EH (cell line): ENCODE results near the gene BHLHE40.

Source experiments
- DNase-seq: peaks from one replicate; pipeline ENCODE4 v3.0.0-alpha.2; 2015; ENCODE audit warnings: low read depth

The BHLHE40 gene

DNA sequence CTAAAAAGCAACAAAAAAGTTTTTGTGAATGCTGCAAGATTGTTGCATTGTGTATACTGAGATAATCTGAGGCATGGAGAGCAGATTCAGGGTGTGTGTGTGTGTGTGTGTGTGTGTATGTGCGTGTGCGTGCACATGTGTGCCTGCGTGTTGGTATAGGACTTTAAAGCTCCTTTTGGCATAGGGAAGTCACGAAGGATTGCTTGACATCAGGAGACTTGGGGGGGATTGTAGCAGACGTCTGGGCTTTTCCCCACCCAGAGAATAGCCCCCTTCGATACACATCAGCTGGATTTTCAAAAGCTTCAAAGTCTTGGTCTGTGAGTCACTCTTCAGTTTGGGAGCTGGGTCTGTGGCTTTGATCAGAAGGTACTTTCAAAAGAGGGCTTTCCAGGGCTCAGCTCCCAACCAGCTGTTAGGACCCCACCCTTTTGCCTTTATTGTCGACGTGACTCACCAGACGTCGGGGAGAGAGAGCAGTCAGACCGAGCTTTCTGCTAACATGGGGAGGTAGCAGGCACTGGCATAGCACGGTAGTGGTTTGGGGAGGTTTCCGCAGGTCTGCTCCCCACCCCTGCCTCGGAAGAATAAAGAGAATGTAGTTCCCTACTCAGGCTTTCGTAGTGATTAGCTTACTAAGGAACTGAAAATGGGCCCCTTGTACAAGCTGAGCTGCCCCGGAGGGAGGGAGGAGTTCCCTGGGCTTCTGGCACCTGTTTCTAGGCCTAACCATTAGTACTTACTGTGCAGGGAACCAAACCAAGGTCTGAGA is 4.7 kb downstream of the BHLHE40 start:
- peak; percentile 83 for DNase-seq

DNA sequence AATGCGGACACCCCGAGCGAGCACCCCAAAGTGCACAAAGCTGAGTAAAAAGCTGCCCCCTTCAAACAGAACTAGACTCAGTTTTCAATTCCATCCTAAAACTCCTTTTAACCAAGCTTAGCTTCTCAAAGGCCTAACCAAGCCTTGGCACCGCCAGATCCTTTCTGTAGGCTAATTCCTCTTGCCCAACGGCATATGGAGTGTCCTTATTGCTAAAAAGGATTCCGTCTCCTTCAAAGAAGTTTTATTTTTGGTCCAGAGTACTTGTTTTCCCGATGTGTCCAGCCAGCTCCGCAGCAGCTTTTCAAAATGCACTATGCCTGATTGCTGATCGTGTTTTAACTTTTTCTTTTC is 5.3 kb downstream of the BHLHE40 start:
- no peak for DNase-seq

- peak; percentile 78 for DNase-seq
Measured at GRCh38 chr3:4985330-4986174, 6.3 kb downstream of the BHLHE40 start.

- DNase-seq = no peak
Measured at GRCh38 chr3:4986175-4986781, 7.0 kb downstream of the BHLHE40 start.

DNA sequence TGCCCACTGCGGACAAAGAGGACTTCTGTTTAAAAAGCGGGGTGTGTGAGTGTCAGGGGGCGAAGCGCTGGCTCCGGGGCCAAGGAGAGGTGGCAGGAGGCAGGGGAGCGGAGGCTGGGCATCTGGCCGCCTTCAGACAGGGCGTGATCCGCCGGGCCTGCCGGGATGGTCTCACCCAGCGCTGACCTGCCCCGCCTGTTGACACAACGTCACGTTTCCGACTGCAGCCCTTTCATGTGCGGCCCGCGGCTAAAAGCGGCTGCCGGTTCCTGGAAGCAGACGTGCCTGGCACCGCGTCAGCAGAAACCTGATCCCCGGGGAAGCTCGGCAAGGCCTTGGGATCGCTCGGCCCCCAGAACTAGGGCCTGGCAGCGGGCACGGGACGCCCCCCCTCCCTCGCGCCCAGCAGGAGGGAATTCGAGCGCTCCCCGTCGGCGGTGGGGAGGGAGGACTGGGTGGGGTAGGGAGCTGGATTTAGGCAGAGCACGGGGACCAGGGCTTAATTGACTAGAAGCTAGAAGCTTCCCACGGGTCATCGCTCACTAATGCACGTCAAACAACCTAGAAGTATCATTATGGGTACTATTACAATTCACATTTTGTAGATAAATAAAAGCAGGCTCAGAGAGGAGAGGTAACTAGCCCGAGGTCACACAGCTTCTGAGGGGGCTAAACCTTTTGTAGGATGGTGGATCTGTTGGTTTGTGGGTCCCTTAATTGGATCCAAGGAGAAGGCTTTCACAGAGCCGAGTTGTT is 7.7 kb downstream of the BHLHE40 start:
- peak; percentile 98 for DNase-seq

DNA sequence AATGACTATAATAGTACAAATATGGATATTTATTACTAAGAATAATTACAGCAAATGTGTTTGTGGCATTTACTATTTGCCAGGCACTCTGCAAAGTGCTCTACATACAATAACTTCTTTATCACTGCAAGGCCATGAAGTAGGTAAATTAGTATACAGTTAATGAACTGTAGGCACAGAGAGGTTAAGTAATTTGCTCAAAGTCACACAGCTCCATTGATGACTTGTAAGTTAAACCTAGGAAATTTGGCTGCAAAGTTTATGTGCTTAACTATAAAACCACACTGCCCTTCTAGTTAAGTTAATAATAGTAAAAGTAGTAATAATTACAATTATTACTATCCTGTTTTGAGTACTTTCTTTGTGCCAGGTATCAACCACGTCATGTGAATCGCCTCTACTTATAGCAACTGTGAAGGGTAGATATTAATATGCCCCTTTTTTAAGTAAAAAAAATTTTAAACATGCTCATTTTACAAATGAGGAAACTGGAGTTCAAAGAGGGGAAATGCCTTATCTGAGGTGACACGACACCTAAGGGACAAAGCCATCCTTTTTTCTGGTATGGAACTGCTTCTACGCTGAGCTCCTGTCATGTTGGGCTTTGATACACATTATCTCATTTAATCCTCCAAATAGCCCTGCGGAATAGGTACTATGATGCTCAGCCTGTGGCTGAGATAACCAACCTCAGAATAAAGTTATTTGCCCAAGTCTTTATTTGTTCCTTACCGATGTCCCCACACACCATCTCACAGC is 8.5 kb downstream of the BHLHE40 start:
- no peak for DNase-seq

- peak; percentile 25 for DNase-seq
Measured at GRCh38 chr3:4988983-4989834, 10.0 kb downstream of the BHLHE40 start.

DNA sequence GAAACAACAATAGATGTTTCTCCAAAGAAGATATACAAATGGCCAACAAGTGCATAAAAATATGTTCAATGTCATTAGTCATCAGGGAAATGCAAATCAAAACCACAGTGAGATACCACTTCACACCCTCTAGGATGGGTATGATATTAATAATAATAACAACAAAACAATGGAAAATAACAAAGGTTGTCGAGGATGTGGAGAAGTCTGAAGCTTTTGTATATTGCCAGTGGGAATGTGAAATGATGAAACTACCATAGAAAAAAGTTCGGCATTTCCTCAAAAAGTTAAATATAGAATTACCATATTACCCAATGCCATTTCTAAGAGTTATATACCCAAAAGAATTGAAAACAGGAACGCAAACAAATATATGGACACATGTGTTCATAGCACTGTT is 10.8 kb downstream of the BHLHE40 start:
- peak; percentile 18 for DNase-seq

DNA sequence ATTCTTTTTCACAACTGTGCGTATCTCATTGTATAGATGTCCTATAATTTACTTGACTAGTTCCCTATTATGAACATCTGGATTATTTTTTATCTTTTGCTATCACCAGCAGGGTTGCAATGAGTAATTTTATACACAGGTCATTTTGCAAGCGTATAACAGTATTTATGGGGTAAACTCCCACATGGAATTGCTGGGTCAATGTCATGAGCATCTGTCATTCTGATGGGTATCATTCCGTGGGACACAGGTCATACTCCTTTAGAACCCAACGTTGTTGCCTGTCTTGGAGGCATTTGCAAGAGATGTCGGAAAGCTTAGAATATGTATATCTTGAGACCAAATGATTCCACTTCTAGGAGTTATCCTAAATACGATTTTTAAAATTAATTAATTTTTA is 12.9 kb downstream of the BHLHE40 start:
- no peak for DNase-seq

GRCh38 chr3:4993276-4994143 is 14.3 kb downstream of the BHLHE40 start:
- DNase-seq = no peak

GRCh38 chr3:4994144-4994730 is 15.0 kb downstream of the BHLHE40 start:
- peak; percentile 69 for DNase-seq

DNA sequence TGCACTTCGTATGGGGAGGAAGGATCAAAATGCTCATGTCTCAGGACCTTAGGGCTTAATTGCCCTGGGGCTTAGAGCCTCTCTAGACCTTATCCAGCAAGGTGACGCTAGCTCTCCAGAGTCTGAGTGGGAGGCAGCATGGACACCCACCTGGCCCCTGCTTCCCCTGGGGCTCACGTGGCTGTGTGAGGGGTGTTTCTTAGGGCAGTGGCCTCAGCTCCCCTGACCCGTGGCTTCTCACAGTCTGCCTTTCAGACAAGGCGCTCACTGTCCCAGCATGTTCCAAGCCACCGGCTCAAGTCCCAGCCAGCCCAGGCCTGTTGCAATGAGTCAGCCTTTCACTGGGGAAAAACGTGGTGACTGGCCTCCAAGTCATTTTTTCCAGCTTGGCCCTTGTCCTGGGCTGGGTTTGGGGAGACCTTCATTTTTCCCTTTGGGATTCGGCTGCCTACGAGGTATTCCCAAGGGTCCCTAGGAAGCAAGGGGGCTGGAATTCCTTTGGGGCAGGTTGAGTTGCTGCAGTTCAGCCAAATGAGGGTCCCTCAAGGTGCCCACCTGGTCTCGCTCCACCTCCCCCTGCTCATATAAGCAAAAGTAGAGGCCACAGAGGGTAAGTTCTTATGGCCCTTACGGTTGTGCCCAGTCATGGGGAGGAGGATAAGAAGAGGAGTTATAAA is 15.7 kb downstream of the BHLHE40 start:
- DNase-seq = peak; percentile 92

GRCh38 chr3:4995500-4996053 is 16.3 kb downstream of the BHLHE40 start:
- DNase-seq = peak; percentile 81

DNA sequence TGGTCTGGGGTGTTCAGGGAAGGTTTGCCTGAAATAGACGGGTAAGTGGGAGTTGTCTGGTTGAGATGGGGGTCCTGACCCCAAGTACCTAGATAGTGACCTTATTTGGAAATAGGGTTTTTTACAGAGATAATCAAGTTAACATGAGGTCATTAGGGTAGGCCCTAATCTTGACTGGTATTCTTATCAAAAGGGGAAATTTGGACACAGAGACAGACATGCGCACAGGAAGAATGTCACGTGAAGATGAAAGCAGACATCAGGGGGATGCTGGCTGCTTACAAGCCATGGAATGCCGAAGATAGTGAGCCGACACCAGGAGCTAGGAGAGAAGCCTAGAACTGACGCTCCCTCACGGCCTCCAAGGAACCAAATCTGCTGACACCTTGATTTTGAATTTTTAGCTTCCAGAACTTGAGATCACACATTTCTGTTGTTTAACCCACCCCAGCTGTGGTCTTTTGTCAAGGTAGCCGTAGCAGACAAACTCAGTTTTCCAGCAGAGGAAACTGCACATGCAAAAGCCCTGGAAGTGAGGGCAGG is 17.1 kb downstream of the BHLHE40 start:
- DNase-seq = no peak

GRCh38 chr3:4996771-4997291 is 17.6 kb downstream of the BHLHE40 start:
- no peak for DNase-seq

DNA sequence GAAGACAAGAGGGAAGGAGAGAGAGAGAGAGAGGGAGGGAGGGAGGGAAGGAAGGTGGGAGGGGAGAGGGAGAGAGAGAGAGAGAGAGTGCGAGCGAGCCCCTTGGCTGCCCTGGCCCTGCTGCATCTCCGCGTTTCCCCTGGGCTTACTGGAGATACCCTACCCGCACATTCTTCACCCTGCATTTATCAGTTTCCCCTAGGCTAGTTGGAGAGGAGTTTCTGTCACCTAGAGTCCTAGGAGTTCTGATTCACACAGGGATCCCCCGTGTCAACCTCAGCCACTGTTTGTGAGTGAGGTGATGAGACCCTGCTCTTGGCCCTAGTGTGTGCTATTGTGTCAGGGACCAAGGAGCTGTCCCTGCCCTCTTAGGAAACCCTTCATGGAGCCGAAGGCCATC is 18.7 kb downstream of the BHLHE40 start:
- no peak for DNase-seq

DNA sequence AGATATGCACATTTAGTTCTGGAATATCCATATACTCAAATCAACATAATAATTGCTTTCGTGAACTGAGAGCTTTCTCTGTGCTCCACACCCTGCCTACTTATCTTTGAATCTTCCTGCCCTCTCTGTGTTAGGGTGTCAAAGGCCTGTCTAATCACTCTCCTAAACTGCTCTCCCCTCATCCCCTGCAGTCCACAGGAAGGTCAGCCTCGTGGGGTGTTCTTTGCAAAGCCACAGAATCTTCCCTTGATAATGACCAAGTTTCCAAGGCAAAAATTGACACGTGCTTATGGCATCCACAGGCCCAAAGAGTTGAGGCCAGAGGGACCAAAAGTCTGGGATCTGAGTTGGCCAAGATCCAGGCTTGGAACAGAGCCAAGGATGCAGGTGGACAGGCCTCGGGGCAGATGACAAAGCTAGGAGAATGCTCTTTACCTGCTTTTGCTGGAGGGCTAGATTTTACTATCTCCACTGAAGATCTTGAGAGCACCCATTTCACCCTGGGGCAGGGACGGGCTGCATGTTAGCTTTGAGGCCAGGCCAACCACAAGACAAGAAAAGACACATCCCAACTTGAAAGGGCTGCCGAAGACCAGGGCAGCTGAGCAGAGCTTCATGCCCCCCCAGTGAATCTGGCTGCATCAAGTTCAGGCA is 20.4 kb downstream of the BHLHE40 start:
- no peak for DNase-seq
